Measurements from ENCODE around the gene LMAN1L.

DNA sequence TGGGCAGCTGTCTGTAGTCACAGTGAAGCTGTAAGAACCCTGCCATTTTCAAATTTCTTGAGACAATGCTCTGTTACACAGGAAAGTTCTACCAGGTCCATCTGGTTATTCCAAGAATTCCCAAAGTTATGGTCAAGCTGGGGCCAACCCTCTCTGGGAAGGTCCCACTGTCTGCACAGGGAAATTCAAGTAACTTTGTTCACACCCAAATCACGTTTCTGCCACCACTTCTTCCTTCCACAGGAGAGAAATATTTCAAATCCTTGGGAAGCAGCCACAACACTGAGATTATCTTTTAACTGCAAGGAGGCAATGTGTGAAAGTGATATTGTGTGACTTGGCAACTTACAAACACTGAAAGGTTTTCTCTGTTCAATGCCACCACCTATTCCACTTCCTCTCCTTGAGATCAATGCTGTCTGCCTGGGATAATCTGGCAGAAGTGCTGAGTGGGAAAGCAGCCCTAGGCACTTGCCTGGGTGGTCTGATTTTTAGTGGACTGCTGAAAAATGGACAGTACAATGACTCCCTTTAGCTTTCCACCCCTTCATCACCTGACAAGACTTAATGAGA, 54.9 kb downstream of the LMAN1L start:
- TF ChIP-seq, protein P1, sequence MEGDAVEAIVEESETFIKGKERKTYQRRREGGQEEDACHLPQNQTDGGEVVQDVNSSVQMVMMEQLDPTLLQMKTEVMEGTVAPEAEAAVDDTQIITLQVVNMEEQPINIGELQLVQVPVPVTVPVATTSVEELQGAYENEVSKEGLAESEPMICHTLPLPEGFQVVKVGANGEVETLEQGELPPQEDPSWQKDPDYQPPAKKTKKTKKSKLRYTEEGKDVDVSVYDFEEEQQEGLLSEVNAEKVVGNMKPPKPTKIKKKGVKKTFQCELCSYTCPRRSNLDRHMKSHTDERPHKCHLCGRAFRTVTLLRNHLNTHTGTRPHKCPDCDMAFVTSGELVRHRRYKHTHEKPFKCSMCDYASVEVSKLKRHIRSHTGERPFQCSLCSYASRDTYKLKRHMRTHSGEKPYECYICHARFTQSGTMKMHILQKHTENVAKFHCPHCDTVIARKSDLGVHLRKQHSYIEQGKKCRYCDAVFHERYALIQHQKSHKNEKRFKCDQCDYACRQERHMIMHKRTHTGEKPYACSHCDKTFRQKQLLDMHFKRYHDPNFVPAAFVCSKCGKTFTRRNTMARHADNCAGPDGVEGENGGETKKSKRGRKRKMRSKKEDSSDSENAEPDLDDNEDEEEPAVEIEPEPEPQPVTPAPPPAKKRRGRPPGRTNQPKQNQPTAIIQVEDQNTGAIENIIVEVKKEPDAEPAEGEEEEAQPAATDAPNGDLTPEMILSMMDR (IDR thresholded peaks at IDR 0.05; ENCODE audit: insufficient read depth, low read length, poor library complexity, severe bottlenecking): no peak
- TF ChIP-seq EZH2phosphoT487 (conservative IDR thresholded peaks at IDR 0.05; ENCODE audit: low read length): no peak

Data from SU-DHL-6 (cell line).